Measurements from ENCODE around the gene SEPTIN1.

DNA sequence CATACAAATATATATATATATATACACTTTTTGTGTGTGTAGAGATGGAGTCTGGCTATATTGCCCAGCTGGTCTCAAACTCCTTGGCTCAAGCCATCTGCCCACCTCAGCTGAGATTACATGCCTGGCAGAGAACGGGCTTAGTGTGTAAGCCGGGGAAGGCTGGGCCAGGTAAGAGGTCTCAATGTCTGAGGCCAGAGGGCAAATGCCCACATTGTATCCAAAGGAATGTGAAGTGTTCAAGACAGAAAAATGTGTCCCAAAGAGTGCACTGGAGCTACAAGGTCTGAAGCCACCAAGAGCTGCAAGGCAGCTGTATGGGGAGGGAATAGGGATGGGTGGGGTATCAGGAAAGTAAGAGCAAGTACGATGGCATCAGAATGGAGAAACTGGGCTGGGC, 36.1 kb downstream of the SEPTIN1 start:
- TF ChIP-seq POLR2A (IDR thresholded peaks at IDR 0.05; ENCODE audit: low read depth, low read length) (no peak), POLR2AphosphoS5 (IDR thresholded peaks at IDR 0.05; ENCODE audit: low read depth, low read length) (no peak), POU2F2 (IDR thresholded peaks at IDR 0.05; ENCODE audit: low read depth, low read length) (no peak)

All from GM12891 (cell line).